DLD1 (cell line): ENCODE measurements around the gene DNLZ.

ENCODE experiments used
- in situ Hi-C: cut with HindIII; loops from 2 replicates; pipeline ENCODE4 v1.10.0; 2017; ENCODE audit warnings: low sequenced_read_pairs

Gene DNLZ

GRCh38 chr9:136377341-136378169 lies 14.0 kb upstream of the DNLZ start:
- in situ Hi-C loops, result no loop called here

GRCh38 chr9:136376457-136376856 lies 12.9 kb upstream of the DNLZ start:
- in situ Hi-C loops, result no loop called here

- in situ Hi-C loops, result no loop called here
These were observed 11.6 kb upstream of the DNLZ start for GRCh38 chr9:136375096-136375495.

- in situ Hi-C loops, result no loop called here
These were observed 10.6 kb upstream of the DNLZ start for GRCh38 chr9:136374183-136374575.

GRCh38 chr9:136373300-136374182 lies 10.0 kb upstream of the DNLZ start, which contains the start of gene CARD9:
CARD9 (minus strand) TSS chr9:136373669; CDS start chr9:136372078, 1,591 bp downstream.
- in situ Hi-C loops, result no loop called here

- in situ Hi-C loops, result no loop called here
These were observed 9.2 kb upstream of the DNLZ start for GRCh38 chr9:136372561-136373299.

GRCh38 chr9:136372006-136372405 lies 8.5 kb upstream of the DNLZ start:
- in situ Hi-C loops, result no loop called here

- in situ Hi-C loops, result no loop called here
These were observed 8.0 kb upstream of the DNLZ start for GRCh38 chr9:136371533-136371880.

- in situ Hi-C loops, result no loop called here
These were observed 7.4 kb upstream of the DNLZ start for GRCh38 chr9:136370687-136371532.

GRCh38 chr9:136370037-136370436 lies 6.5 kb upstream of the DNLZ start:
- in situ Hi-C loops, result no loop called here

GRCh38 chr9:136368190-136368589 lies 4.6 kb upstream of the DNLZ start:
- in situ Hi-C loops, result no loop called here

- in situ Hi-C loops, result no loop called here
These were observed 4.0 kb upstream of the DNLZ start for GRCh38 chr9:136367296-136368145.

- in situ Hi-C loops, result no loop called here
These were observed 3.3 kb upstream of the DNLZ start for GRCh38 chr9:136366826-136367225.

GRCh38 chr9:136365775-136366222 lies 2.3 kb upstream of the DNLZ start:
- in situ Hi-C loops, result no loop called here

GRCh38 chr9:136364942-136365774 lies 1.6 kb upstream of the DNLZ start:
- in situ Hi-C loops, result no loop called here

GRCh38 chr9:136363949-136364748 lies 605 bp upstream of the DNLZ start:
- in situ Hi-C loops, result no loop called here

GRCh38 chr9:136362450-136362784 lies 1.1 kb downstream of the DNLZ start:
- in situ Hi-C loops, result no loop called here
